ENCODE results near the gene MCRS1. TPM values are rescaled to one million over a fixed set of nuclear protein-coding genes. Genes with fewer than 3 reads are reported as not detected.

The MCRS1 gene, protein sequence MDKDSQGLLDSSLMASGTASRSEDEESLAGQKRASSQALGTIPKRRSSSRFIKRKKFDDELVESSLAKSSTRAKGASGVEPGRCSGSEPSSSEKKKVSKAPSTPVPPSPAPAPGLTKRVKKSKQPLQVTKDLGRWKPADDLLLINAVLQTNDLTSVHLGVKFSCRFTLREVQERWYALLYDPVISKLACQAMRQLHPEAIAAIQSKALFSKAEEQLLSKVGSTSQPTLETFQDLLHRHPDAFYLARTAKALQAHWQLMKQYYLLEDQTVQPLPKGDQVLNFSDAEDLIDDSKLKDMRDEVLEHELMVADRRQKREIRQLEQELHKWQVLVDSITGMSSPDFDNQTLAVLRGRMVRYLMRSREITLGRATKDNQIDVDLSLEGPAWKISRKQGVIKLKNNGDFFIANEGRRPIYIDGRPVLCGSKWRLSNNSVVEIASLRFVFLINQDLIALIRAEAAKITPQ
- 60.1 TPM for total RNA-seq (2013)
- polyA plus RNA-seq = 10 to 100 TPM; 50.3 to 88.8 (median 52.3) TPM
- 32.4 and 37.9 TPM in 2 replicates for polyA minus RNA-seq
- total RNA-seq = 20.0 to 48.4 (median 31.0) reads per million in 11 experiments

DNA sequence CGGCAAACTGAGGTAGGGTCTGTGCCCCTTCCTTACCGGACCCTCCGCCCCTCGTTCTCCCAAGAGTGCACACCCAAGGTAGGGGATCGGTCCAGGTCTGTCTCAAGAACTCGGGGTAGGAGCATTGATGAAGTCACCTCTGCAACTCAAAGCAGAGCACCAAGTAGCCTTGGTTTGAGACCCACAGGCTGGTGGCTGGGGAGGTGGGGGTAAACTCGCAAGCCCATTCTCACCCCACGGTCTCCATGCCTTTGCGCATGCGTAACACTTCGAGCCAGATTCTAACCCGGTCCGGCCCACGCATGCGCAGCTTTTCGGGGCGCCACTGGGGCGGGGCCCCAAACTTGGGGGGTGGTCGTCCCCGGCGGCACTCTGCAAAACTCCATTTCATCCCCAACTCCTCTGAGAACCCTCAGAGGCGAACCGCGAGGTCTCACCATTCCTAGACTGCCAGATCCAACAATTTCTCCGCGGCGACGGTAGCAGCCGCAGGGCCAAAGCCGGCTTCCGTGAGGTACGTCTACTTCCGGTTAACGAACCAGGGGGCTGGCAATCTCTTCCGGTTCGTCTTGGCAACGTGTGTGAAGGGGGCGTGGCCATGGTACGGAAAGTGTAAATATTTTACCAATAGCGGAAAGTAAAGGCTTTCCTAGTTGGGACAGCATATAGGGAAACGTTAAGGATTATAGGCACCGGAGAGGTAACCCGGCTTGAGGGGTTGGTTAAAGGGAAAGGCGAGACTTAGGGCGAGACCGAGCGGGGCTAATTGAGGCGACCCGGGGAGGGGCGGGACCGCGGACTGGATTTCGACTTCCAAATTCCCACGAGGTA lies at the start of gene MCRS1:
Gene MCRS1 (minus strand): TSS at position 532 of the 831 bp plus-strand sequence. CDS start 1,411 bp downstream, outside the sequence.
- peaks cover 41% of the 10 kb centered on the region for H3K79me2 ChIP-seq (ENCODE audit: insufficient read depth, low read length)

More for the DNA sequence above, at the start of gene MCRS1:
- peaks cover 17 to 25% of the 10 kb centered on the region in 2 donors for H3K4me1 ChIP-seq (ENCODE audit: control insufficient read depth in 1 of 2, insufficient read depth in 2 of 2, low read length in 2 of 2)
- peak; percentile 89 to 94 (median 92) for DNase-seq
- peaks cover 36% of the 10 kb centered on the region for H4K20me1 ChIP-seq (ENCODE audit: insufficient read depth, low read length)
- H3K4me3 ChIP-seq (replicated peaks in 1 of 3; ENCODE audit: low read depth in 2 of 3, low read length in 3 of 3) = peak within 1 kb of the TSS; percentile 83 to 98 (median 94)
- 0% methylated on average over 51 of the region's 54 CpGs for WGBS (ENCODE audit: insufficient coverage)
- peak within 1 kb of the TSS; percentile 98 for H3K4me2 ChIP-seq (replicated peaks; ENCODE audit: extremely low read depth, low read length, poor library complexity, severe bottlenecking)
- peak within 1 kb of the TSS; percentile 99 to 100 for H3K4me3 Mint-ChIP-seq
- H3K4me1 Mint-ChIP-seq = peaks cover 27% of the 10 kb centered on the region
- peak within 1 kb of the TSS; percentile 78 to 99 for H3K27ac ChIP-seq (ENCODE audit: low read depth in 1 of 2, low read length in 2 of 2)
- intact Hi-C loops (cut with micrococcal nuclease) = no loop called here
- H2AFZ ChIP-seq (ENCODE audit: insufficient read depth, low read depth, low read length, poor library complexity, severe bottlenecking) = peak within 1 kb of the TSS; percentile 99
- no peaks in the 10 kb centered on the region for H3K9me3 ChIP-seq (replicated peaks in 1 of 2; ENCODE audit: control insufficient read depth in 1 of 2, insufficient read depth in 1 of 2, low read length in 2 of 2)
- peak within 1 kb of the TSS; percentile 94 for H3K9ac ChIP-seq (ENCODE audit: insufficient read depth, low read length, poor library complexity, severe bottlenecking)
- H3K9me3 Mint-ChIP-seq = no peaks in the 10 kb centered on the region
- no peaks in the 10 kb centered on the region for H3K27me3 ChIP-seq (ENCODE audit: control insufficient read depth in 2 of 2, insufficient read depth in 2 of 2, low read length in 2 of 2)
- H3K27me3 Mint-ChIP-seq (ENCODE audit: low read depth in 3 of 3) = peaks cover 0 to 1% (median 0%) of the 10 kb centered on the region in 3 donors
- H3K36me3 Mint-ChIP-seq = peaks cover 28 to 32% of the 10 kb centered on the region in 2 donors
- peaks cover 29 to 32% of the 10 kb centered on the region in 2 donors for H3K36me3 ChIP-seq (replicated peaks in 1 of 2; ENCODE audit: control insufficient read depth in 1 of 2, insufficient read depth in 2 of 2, low read length in 2 of 2)
- peak within 1 kb of the TSS; percentile 97 to 100 (median 99) for H3K27ac Mint-ChIP-seq
- TF ChIP-seq, protein P1, sequence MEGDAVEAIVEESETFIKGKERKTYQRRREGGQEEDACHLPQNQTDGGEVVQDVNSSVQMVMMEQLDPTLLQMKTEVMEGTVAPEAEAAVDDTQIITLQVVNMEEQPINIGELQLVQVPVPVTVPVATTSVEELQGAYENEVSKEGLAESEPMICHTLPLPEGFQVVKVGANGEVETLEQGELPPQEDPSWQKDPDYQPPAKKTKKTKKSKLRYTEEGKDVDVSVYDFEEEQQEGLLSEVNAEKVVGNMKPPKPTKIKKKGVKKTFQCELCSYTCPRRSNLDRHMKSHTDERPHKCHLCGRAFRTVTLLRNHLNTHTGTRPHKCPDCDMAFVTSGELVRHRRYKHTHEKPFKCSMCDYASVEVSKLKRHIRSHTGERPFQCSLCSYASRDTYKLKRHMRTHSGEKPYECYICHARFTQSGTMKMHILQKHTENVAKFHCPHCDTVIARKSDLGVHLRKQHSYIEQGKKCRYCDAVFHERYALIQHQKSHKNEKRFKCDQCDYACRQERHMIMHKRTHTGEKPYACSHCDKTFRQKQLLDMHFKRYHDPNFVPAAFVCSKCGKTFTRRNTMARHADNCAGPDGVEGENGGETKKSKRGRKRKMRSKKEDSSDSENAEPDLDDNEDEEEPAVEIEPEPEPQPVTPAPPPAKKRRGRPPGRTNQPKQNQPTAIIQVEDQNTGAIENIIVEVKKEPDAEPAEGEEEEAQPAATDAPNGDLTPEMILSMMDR (IDR thresholded peaks at IDR 0.05) = no peak
